ENCODE results near the gene RPS3.

Gene RPS3

DNA sequence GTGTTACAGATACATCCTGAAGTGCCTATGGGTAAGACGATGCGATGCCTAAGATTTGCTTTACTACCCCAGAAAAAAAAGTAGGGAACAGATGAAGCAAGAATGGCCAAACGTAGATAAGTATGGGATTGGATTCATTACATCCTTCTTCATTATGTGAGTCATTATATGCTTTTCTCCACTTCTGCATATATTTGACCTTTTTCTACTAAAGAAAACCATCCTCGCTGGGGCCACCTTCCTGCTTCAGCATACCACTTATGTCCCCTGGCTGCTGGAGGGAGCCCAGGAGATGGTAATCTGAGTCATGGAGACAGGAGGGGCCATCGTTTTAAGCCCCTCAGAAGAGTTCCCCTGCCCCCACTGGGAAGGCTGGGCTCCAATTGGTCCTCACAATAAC is 48.1 kb downstream of the RPS3 start:
- no peak for DNase-seq (ENCODE audit: low spot score)
- TF ChIP-seq, protein P1, sequence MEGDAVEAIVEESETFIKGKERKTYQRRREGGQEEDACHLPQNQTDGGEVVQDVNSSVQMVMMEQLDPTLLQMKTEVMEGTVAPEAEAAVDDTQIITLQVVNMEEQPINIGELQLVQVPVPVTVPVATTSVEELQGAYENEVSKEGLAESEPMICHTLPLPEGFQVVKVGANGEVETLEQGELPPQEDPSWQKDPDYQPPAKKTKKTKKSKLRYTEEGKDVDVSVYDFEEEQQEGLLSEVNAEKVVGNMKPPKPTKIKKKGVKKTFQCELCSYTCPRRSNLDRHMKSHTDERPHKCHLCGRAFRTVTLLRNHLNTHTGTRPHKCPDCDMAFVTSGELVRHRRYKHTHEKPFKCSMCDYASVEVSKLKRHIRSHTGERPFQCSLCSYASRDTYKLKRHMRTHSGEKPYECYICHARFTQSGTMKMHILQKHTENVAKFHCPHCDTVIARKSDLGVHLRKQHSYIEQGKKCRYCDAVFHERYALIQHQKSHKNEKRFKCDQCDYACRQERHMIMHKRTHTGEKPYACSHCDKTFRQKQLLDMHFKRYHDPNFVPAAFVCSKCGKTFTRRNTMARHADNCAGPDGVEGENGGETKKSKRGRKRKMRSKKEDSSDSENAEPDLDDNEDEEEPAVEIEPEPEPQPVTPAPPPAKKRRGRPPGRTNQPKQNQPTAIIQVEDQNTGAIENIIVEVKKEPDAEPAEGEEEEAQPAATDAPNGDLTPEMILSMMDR (IDR thresholded peaks at IDR 0.05; ENCODE audit: extremely low read depth, missing control alignments), result no peak

DNA sequence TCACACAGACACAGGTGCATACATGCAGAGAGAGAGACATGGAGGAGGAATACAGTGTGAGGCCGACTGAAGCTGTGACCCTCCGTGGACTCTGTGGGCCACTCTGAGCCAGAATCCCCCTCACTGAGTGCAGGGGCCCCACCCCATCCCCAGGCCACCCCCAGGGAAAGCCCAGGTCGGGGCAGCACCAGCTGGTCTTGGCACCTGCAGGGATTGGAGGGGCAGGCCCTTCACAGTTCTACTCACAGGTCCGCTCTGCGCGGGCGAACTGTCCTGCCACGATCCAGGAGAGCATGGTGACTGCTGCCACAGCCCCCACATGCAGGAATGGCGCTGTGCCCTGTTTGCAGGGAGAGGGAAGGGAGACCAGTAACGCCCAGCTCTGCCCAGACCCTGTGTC is 50.0 kb downstream of the RPS3 start:
- TF ChIP-seq, protein P1 (IDR thresholded peaks at IDR 0.05; ENCODE audit: extremely low read depth, missing control alignments), result no peak
- DNase-seq (ENCODE audit: low spot score), result no peak

DNA sequence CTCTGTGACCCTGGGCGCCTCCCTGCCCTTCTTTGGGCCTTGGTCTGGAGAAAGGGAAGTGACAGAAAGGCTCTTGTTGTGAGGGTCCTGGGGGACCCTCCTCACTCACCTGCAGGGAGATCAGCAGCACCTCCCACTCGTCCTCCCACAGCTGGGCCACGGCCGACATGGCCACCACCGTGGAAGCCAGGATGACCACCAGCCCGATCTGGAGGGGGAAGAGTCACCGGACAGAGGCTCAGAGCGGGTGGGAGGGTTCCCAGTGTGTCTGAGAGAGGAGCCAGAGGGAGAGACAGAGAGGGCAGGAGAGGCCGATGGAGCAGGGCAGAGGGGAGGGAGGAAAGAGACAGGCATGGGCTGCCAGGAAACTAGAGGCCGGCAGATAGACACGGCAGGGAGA is 50.5 kb downstream of the RPS3 start:
- no peak for DNase-seq (ENCODE audit: low spot score)
- TF ChIP-seq, protein P1 (IDR thresholded peaks at IDR 0.05; ENCODE audit: extremely low read depth, missing control alignments), result no peak

GRCh38 chr11:75450236-75450635 is 50.9 kb downstream of the RPS3 start:
- TF ChIP-seq, protein P1 (IDR thresholded peaks at IDR 0.05; ENCODE audit: extremely low read depth, missing control alignments), result no peak
- DNase-seq (ENCODE audit: low spot score), result no peak

DNA sequence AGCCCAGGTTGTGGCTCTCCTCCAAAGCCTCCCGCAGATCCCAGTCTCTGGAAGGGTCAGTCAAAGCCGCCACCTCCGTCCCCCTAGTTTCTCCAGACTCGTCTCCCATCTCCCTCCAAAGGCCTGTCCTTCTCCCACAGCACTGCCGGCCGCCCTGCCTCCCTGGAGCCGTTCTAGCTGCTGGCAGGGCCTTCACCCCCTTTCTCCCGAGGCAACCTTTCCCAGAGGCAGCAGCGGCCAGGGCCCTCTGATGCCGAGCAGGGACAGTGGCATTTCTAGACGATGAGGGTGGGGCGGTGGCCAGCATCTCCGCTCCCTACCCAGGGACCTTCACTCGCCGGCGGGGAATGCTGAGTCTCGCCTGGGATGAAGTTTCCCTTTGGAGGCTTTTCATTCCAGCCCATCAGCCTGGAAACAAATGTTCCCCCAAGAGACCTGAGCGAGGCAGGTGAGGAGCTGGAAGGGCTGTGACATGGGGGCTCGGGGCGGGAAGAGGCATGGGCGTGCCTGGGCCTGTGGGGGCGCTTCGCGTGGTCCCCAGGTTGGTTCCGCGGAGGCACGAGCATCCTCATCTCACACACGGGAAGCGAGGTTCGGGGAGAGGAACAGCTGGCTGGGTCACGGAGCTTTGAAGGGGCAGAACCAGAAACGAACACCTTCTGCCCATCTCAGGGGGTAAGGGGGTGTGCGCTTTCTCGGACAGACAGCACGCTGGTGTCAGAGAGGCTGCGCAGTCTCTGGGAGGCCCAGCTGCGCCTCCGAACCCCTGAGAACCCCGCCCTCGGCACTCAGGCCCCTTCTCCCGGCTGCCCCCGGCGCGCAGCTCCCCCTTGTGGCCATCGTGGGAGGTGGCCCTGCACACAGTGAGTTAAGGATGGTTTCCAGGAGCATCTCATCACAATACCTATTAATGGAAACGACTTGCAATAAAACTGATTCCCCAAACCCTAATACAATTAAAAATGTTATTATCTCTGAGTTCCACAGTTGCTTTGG is 51.8 kb downstream of the RPS3 start:
- no peak for DNase-seq (ENCODE audit: low spot score)
- TF ChIP-seq, protein P1 (IDR thresholded peaks at IDR 0.05; ENCODE audit: extremely low read depth, missing control alignments), result peak; percentile 49

DNA sequence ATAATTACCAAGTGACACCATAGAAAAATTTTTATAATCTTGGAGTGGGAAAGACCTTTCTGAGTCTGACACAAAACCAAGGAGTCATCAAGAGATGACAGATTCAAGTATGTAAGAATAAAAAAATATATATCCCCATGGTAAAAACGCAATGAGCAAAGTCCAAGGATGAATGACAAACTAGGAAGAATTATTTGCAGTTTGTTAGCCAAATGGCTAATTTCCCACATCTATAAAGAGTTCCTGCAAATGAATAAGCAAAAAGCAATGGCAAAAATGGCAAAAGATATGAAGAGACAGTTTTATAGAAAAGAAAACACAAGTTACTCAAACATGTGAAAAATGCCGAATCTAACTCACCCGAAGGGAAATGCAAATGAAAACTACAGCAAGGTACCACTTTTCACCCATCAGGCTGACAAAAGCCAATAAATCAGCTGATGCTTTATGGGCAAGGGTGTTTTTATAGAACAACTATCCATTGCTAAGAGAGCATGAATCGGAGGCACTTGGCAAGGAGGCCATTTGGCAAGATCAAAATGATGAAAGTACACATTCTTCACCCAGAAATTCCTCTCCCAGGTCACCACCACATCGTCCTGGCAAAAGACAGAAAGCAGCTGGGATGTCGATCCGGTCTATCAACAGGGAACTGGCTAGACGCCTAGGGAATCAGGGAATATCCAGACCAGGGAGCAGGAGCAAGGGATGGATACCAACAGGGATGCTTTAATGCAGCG is 54.8 kb downstream of the RPS3 start:
- DNase-seq (ENCODE audit: low spot score), result no peak
- TF ChIP-seq, protein P1 (IDR thresholded peaks at IDR 0.05; ENCODE audit: extremely low read depth, missing control alignments), result no peak

DNA sequence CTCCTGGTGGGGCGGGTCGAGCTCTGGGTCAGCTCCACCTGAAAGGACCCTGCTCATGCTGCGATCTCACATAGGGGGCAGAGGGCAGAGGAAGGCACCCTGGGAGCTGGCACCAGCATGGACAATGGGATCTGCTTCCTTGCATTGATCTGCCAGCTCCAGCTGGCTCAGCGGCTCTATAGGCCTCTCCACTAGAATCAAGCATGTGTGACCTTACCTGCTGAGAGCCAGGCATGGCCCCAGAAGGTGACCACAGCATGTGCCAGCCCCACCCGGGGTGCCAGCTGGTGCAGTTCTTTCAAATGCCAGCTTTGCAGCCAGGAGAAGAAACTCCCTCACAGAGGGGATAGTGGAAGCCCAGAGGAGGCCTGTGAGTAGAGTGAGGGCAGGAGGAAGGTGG is 55.7 kb downstream of the RPS3 start:
- TF ChIP-seq, protein P1 (IDR thresholded peaks at IDR 0.05; ENCODE audit: extremely low read depth, missing control alignments), result no peak

More for the DNA sequence above, 55.7 kb downstream of the RPS3 start:
- no peak for DNase-seq (ENCODE audit: low spot score)
